Progenitor cell of endocrine pancreas (in vitro differentiated cells): ENCODE results near the gene EPHA5. TPM values are rescaled to one million over a fixed set of nuclear protein-coding genes. Genes with fewer than 3 reads are reported as not detected.

Experiments
- DNase-seq: peaks from one replicate; pipeline ENCODE4 v3.0.0; 2021; ENCODE audit warnings: low spot score; ENCODE audit not compliant: unreplicated experiment
- H3K27ac Mint-ChIP-seq: 2 replicates; pipeline ENCODE4 v1.8.0; 2021; ENCODE audit warnings: mild to moderate bottlenecking, moderate library complexity, mixed read lengths
- H3K27me3 Mint-ChIP-seq: 2 replicates; pipeline ENCODE4 v1.8.0; 2021; ENCODE audit warnings: mixed read lengths
- H3K36me3 Mint-ChIP-seq: 2 replicates; pipeline ENCODE4 v1.8.0; 2022; ENCODE audit warnings: mixed read lengths; ENCODE audit not compliant: insufficient read depth
- H3K4me1 Mint-ChIP-seq: 2 replicates; pipeline ENCODE4 v1.8.0; 2021; ENCODE audit warnings: low read depth, mixed read lengths
- H3K4me3 Mint-ChIP-seq: 2 replicates; pipeline ENCODE4 v1.8.0; 2021; ENCODE audit warnings: low read depth, mild to moderate bottlenecking, moderate library complexity, mixed read lengths
- H3K9me3 Mint-ChIP-seq: 2 replicates; pipeline ENCODE4 v1.8.0; 2021; ENCODE audit warnings: low read depth, mixed read lengths
- total RNA-seq: library from RNA; stranded (reverse); gene quantifications from 2 replicates; pipeline ENCODE4 v1.2.1, GENCODE V29; 2021
- TF ChIP-seq, protein P1 (sequence below): fragments of 200-600 bp; sonication (generic); IDR thresholded peaks from one replicate; pipeline ENCODE4 v1.5.0; 2021; ENCODE audit warnings: antibody characterized with exemption, mild to moderate bottlenecking; ENCODE audit not compliant: unreplicated experiment

The EPHA5 gene
- total RNA-seq, 1 donor from 2014 or later: not detected

- H3K36me3 Mint-ChIP-seq: no peaks in the 10 kb centered on the region
- H3K27me3 Mint-ChIP-seq: peaks cover 5% of the 10 kb centered on the region
- TF ChIP-seq, protein P1, sequence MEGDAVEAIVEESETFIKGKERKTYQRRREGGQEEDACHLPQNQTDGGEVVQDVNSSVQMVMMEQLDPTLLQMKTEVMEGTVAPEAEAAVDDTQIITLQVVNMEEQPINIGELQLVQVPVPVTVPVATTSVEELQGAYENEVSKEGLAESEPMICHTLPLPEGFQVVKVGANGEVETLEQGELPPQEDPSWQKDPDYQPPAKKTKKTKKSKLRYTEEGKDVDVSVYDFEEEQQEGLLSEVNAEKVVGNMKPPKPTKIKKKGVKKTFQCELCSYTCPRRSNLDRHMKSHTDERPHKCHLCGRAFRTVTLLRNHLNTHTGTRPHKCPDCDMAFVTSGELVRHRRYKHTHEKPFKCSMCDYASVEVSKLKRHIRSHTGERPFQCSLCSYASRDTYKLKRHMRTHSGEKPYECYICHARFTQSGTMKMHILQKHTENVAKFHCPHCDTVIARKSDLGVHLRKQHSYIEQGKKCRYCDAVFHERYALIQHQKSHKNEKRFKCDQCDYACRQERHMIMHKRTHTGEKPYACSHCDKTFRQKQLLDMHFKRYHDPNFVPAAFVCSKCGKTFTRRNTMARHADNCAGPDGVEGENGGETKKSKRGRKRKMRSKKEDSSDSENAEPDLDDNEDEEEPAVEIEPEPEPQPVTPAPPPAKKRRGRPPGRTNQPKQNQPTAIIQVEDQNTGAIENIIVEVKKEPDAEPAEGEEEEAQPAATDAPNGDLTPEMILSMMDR: no peak
- no peak for DNase-seq
- no peaks in the 10 kb centered on the region for H3K4me1 Mint-ChIP-seq
- no peak overlapping the region for H3K27ac Mint-ChIP-seq
- H3K9me3 Mint-ChIP-seq: no peaks in the 10 kb centered on the region
- H3K4me3 Mint-ChIP-seq: no peak overlapping the region
These were observed 277.2 kb downstream of the EPHA5 start for GRCh38 chr4:65393078-65393477.

DNA sequence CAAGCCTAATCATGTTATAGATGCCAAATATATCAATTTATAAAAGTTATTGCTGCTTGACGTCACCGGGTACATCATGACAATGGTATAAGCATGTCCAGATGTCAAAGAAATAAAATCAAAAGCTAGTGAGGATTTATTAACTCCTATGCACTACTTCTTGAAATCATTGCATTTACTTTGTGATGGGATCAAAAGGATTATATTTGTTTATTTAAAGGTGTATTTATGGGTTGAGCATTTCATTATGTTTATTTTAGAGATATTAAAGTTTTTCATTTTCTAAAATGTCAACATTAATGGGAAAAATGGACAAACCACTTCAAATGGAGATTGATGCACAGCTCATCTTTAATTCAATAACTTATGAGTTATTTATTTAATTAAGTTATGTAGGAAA, 277.8 kb downstream of the EPHA5 start:
- H3K36me3 Mint-ChIP-seq: no peaks in the 10 kb centered on the region
- no peaks in the 10 kb centered on the region for H3K4me1 Mint-ChIP-seq
- no peak for DNase-seq
- H3K27me3 Mint-ChIP-seq: peaks cover 3% of the 10 kb centered on the region
- H3K9me3 Mint-ChIP-seq: no peaks in the 10 kb centered on the region
- TF ChIP-seq, protein P1: no peak
- no peak overlapping the region for H3K27ac Mint-ChIP-seq
- no peak overlapping the region for H3K4me3 Mint-ChIP-seq

- TF ChIP-seq, protein P1: no peak
- DNase-seq: no peak
- Mint-ChIP-seq H3K27me3 (no peaks in the 10 kb centered on the region), H3K9me3 (no peaks in the 10 kb centered on the region), H3K36me3 (no peaks in the 10 kb centered on the region), H3K4me3 (no peak overlapping the region), H3K27ac (no peak overlapping the region), H3K4me1 (no peaks in the 10 kb centered on the region)
These were observed 278.5 kb downstream of the EPHA5 start for GRCh38 chr4:65391814-65392213.

DNA sequence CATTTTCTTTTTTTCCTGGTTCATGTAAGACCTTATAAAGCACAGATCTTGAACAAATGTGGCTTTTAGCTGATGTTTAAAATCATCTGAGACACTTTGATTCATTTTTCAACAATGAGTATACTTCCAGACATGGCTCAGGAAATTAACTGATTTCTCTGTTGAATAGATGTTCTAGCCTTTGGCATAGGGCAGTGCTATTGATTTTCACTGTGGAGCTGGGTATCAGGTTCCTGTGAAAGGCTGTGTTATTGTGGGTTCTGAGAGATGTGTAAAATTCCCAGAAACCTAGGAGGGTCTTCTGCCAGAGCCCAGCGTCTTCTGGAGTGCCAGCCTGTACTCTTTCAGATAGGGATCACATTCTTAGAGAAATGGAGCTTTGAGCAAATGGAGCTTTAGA, 278.9 kb downstream of the EPHA5 start:
- Mint-ChIP-seq H3K9me3 (no peaks in the 10 kb centered on the region), H3K4me1 (no peaks in the 10 kb centered on the region), H3K27ac (no peak overlapping the region), H3K4me3 (no peak overlapping the region), H3K27me3 (no peaks in the 10 kb centered on the region), H3K36me3 (no peaks in the 10 kb centered on the region)
- TF ChIP-seq, protein P1: no peak
- DNase-seq: no peak

DNA sequence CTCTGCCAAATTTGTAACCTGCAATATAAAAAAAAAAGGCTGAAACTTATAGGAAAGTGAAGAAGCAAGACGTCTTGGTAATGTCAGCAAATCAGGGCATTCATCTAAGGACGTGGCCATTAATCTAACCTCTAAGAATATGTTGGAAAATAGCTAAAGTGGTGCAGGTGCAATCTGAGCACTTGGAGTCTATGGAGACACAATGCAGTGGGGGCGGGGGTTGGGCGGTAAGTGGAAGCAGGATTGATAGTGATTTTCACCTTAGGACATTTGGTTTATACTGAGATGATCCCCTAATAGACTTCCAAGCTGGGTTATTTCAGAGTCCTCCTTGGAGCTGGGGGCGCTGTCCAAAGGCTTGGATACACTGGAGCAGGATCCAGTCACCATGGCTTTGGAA, 283.4 kb downstream of the EPHA5 start:
- Mint-ChIP-seq H3K4me3 (no peak overlapping the region), H3K36me3 (no peaks in the 10 kb centered on the region), H3K4me1 (no peaks in the 10 kb centered on the region), H3K27ac (no peak overlapping the region), H3K27me3 (no peaks in the 10 kb centered on the region), H3K9me3 (no peaks in the 10 kb centered on the region)
- DNase-seq: no peak
- TF ChIP-seq, protein P1: no peak
